ENCODE data around the gene XRN2. TPM values are rescaled to one million over a fixed set of nuclear protein-coding genes. Genes with fewer than 3 reads are reported as not detected.
A peak's percentile ranks its signal among the peaks of the same experiment; 100 is the strongest.

Gene XRN2
- total and polyA plus RNA-seq, 2 of the 13 experiments (the other 11 are each of a cell fraction or from before 2014, with no cell fraction given) = 90.3 to 171 TPM

DNA sequence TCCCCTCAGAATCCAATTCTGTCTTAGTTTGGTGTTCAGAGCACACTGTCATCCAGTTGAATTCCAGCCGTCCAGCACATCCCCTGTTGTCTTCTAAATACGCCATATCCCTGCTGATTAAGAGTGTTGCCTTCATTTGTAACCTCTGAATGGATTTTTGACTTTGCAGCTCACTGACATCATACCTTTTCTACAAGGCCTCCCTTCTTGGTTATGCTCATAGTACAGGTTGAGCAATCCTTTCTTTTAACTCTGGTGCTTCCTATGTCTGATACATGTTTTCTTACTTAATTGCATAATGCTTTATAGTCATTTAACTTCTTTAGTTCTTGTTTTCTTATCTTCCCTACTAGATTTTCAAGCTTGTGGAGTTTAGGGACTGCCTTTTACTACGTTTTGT, 36.4 kb downstream of the XRN2 start (continued):
- TF ChIP-seq, protein P1, sequence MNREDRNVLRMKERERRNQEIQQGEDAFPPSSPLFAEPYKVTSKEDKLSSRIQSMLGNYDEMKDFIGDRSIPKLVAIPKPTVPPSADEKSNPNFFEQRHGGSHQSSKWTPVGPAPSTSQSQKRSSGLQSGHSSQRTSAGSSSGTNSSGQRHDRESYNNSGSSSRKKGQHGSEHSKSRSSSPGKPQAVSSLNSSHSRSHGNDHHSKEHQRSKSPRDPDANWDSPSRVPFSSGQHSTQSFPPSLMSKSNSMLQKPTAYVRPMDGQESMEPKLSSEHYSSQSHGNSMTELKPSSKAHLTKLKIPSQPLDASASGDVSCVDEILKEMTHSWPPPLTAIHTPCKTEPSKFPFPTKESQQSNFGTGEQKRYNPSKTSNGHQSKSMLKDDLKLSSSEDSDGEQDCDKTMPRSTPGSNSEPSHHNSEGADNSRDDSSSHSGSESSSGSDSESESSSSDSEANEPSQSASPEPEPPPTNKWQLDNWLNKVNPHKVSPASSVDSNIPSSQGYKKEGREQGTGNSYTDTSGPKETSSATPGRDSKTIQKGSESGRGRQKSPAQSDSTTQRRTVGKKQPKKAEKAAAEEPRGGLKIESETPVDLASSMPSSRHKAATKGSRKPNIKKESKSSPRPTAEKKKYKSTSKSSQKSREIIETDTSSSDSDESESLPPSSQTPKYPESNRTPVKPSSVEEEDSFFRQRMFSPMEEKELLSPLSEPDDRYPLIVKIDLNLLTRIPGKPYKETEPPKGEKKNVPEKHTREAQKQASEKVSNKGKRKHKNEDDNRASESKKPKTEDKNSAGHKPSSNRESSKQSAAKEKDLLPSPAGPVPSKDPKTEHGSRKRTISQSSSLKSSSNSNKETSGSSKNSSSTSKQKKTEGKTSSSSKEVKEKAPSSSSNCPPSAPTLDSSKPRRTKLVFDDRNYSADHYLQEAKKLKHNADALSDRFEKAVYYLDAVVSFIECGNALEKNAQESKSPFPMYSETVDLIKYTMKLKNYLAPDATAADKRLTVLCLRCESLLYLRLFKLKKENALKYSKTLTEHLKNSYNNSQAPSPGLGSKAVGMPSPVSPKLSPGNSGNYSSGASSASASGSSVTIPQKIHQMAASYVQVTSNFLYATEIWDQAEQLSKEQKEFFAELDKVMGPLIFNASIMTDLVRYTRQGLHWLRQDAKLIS (CRISPR knock-in tag; IDR thresholded peaks at IDR 0.05) = no peak
- TF ChIP-seq CREM (IDR thresholded peaks at IDR 0.05) (peak; percentile 56; the same call in 1 of the 2 replicates), CREM (CRISPR knock-in tag; IDR thresholded peaks at IDR 0.05) (no peak), SOX5 (CRISPR knock-in tag; IDR thresholded peaks at IDR 0.05; ENCODE audit: borderline replicate concordance) (peak; percentile 73), TCF7L2 (IDR thresholded peaks at IDR 0.05; ENCODE audit: low read depth, low read length) (0 out of 2 replicates have a peak, but pooled peaks have one; percentile 11), ZNF264 (CRISPR knock-in tag; IDR thresholded peaks at IDR 0.05) (0 out of 2 replicates have a peak, but pooled peaks have one; percentile 38), CC2D1A (CRISPR knock-in tag; IDR thresholded peaks at IDR 0.05) (0 out of 2 replicates have a peak, but pooled peaks have one; percentile 78), SSRP1 (CRISPR knock-in tag; IDR thresholded peaks at IDR 0.05) (no peak), FOXA3 (CRISPR knock-in tag; IDR thresholded peaks at IDR 0.05) (peak; percentile 32; the same call in 1 of the 2 replicates), ZNF703 (CRISPR knock-in tag; IDR thresholded peaks at IDR 0.05; ENCODE audit: borderline replicate concordance) (no peak), TOPORS (CRISPR knock-in tag; IDR thresholded peaks at IDR 0.05) (0 out of 2 replicates have a peak, but pooled peaks have one; percentile 25), NCOA2 (CRISPR knock-in tag; IDR thresholded peaks at IDR 0.05) (0 out of 2 replicates have a peak, but pooled peaks have one; percentile 29)
- TF ChIP-seq, protein P2, sequence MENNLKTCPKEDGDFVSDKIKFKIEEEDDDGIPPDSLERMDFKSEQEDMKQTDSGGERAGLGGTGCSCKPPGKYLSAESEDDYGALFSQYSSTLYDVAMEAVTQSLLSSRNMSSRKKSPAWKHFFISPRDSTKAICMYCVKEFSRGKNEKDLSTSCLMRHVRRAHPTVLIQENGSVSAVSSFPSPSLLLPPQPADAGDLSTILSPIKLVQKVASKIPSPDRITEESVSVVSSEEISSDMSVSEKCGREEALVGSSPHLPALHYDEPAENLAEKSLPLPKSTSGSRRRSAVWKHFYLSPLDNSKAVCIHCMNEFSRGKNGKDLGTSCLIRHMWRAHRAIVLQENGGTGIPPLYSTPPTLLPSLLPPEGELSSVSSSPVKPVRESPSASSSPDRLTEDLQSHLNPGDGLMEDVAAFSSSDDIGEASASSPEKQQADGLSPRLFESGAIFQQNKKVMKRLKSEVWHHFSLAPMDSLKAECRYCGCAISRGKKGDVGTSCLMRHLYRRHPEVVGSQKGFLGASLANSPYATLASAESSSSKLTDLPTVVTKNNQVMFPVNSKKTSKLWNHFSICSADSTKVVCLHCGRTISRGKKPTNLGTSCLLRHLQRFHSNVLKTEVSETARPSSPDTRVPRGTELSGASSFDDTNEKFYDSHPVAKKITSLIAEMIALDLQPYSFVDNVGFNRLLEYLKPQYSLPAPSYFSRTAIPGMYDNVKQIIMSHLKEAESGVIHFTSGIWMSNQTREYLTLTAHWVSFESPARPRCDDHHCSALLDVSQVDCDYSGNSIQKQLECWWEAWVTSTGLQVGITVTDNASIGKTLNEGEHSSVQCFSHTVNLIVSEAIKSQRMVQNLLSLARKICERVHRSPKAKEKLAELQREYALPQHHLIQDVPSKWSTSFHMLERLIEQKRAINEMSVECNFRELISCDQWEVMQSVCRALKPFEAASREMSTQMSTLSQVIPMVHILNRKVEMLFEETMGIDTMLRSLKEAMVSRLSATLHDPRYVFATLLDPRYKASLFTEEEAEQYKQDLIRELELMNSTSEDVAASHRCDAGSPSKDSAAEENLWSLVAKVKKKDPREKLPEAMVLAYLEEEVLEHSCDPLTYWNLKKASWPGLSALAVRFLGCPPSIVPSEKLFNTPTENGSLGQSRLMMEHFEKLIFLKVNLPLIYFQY (CRISPR knock-in tag; IDR thresholded peaks at IDR 0.05; ENCODE audit: borderline replicate concordance) = no peak
- TF ChIP-seq, protein P3, sequence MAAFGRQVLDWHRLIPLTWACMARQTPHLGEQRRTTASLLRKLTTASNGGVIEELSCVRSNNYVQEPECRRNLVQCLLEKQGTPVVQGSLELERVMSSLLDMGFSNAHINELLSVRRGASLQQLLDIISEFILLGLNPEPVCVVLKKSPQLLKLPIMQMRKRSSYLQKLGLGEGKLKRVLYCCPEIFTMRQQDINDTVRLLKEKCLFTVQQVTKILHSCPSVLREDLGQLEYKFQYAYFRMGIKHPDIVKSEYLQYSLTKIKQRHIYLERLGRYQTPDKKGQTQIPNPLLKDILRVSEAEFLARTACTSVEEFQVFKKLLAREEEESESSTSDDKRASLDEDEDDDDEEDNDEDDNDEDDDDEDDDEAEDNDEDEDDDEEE (CRISPR knock-in tag; IDR thresholded peaks at IDR 0.05) = no peak
- TF ChIP-seq, protein P4, sequence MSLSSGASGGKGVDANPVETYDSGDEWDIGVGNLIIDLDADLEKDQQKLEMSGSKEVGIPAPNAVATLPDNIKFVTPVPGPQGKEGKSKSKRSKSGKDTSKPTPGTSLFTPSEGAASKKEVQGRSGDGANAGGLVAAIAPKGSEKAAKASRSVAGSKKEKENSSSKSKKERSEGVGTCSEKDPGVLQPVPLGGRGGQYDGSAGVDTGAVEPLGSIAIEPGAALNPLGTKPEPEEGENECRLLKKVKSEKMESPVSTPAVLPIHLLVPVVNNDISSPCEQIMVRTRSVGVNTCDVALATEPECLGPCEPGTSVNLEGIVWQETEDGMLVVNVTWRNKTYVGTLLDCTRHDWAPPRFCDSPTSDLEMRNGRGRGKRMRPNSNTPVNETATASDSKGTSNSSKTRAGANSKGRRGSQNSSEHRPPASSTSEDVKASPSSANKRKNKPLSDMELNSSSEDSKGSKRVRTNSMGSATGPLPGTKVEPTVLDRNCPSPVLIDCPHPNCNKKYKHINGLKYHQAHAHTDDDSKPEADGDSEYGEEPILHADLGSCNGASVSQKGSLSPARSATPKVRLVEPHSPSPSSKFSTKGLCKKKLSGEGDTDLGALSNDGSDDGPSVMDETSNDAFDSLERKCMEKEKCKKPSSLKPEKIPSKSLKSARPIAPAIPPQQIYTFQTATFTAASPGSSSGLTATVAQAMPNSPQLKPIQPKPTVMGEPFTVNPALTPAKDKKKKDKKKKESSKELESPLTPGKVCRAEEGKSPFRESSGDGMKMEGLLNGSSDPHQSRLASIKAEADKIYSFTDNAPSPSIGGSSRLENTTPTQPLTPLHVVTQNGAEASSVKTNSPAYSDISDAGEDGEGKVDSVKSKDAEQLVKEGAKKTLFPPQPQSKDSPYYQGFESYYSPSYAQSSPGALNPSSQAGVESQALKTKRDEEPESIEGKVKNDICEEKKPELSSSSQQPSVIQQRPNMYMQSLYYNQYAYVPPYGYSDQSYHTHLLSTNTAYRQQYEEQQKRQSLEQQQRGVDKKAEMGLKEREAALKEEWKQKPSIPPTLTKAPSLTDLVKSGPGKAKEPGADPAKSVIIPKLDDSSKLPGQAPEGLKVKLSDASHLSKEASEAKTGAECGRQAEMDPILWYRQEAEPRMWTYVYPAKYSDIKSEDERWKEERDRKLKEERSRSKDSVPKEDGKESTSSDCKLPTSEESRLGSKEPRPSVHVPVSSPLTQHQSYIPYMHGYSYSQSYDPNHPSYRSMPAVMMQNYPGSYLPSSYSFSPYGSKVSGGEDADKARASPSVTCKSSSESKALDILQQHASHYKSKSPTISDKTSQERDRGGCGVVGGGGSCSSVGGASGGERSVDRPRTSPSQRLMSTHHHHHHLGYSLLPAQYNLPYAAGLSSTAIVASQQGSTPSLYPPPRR (CRISPR knock-in tag; IDR thresholded peaks at IDR 0.05; ENCODE audit: borderline replicate concordance) = no peak

Measured in HepG2 (cell line).